HG03575 (cell line): Measurements from ENCODE around the gene TCP11.
"Not testable (repeated sequence)": the region's sequence is repeated elsewhere in the genome, so short reads cannot be mapped to it uniquely, and the experiment has no call there.

ENCODE experiments used
- ATAC-seq: cut with Tn5 transposase; IDR thresholded peaks from one replicate; pipeline ENCODE4 v1.9.1; 2021; ENCODE audit not compliant: unreplicated experiment, insufficient number of reproducible peaks, low FRiP score; ENCODE audit errors: extremely low read depth

Gene TCP11

GRCh38 chr6:35151466-35151865 is 10.3 kb upstream of the TCP11 start:
- ATAC-seq = no peak

GRCh38 chr6:35149891-35150566 is 8.9 kb upstream of the TCP11 start:
- no peak for ATAC-seq

- ATAC-seq = no peak
Measured at GRCh38 chr6:35148167-35148741, 7.1 kb upstream of the TCP11 start.

GRCh38 chr6:35147486-35147885 is 6.3 kb upstream of the TCP11 start:
- no peak for ATAC-seq

GRCh38 chr6:35147026-35147425 is 5.9 kb upstream of the TCP11 start:
- ATAC-seq = no peak

GRCh38 chr6:35146453-35146852 is 5.3 kb upstream of the TCP11 start:
- ATAC-seq = no peak

- no peak for ATAC-seq
Measured at GRCh38 chr6:35145757-35146156, 4.6 kb upstream of the TCP11 start.

- no peak for ATAC-seq
Measured at GRCh38 chr6:35142588-35143569, 1.7 kb upstream of the TCP11 start.

GRCh38 chr6:35140639-35141006 is 516 bp downstream of the TCP11 start:
- no peak for ATAC-seq

- ATAC-seq = no peak
Measured at GRCh38 chr6:35139924-35140638, 1.1 kb downstream of the TCP11 start.

- no peak for ATAC-seq
Measured at GRCh38 chr6:35139470-35139869, 1.7 kb downstream of the TCP11 start.

GRCh38 chr6:35138191-35138590 is 2.9 kb downstream of the TCP11 start:
- not testable (repeated sequence) for ATAC-seq

GRCh38 chr6:35136185-35136584 is 5.0 kb downstream of the TCP11 start:
- ATAC-seq = no peak

- no peak for ATAC-seq
Measured at GRCh38 chr6:35128496-35128895, 12.6 kb downstream of the TCP11 start.

- no peak for ATAC-seq
Measured at GRCh38 chr6:35128042-35128441, 13.1 kb downstream of the TCP11 start.

GRCh38 chr6:35124356-35124755 is 16.8 kb downstream of the TCP11 start:
- ATAC-seq = no peak

GRCh38 chr6:35120746-35121145 is 20.4 kb downstream of the TCP11 start:
- ATAC-seq = no peak

GRCh38 chr6:35108309-35108885 is 32.7 kb downstream of the TCP11 start:
- ATAC-seq = no peak

GRCh38 chr6:35107761-35108160 is 33.4 kb downstream of the TCP11 start:
- ATAC-seq = not testable (repeated sequence)
